Fibroblast of gingiva (primary cell): ENCODE data around the gene SEC31A.
"Not testable (repeated sequence)": the region's sequence is repeated elsewhere in the genome, so short reads cannot be mapped to it uniquely, and the experiment has no call there.

Experiments
- DNase-seq: peaks from one replicate; pipeline ENCODE4 v3.0.0-alpha.2; 2011; ENCODE audit warnings: low read depth

SEC31A gene

GRCh38 chr4:82833060-82833459 is 57.9 kb downstream of the SEC31A start:
- not testable (repeated sequence) for DNase-seq

GRCh38 chr4:82825425-82825824 is 65.5 kb downstream of the SEC31A start:
- DNase-seq, result no peak

- no peak for DNase-seq
These were observed 67.9 kb downstream of the SEC31A start for GRCh38 chr4:82823062-82823461.

GRCh38 chr4:82820689-82821088 is 70.3 kb downstream of the SEC31A start:
- no peak for DNase-seq

- DNase-seq, result no peak
These were observed 72.0 kb downstream of the SEC31A start for GRCh38 chr4:82818664-82819662.

- not testable (repeated sequence) for DNase-seq
These were observed 74.1 kb downstream of the SEC31A start for GRCh38 chr4:82816874-82817273.

- no peak for DNase-seq
These were observed 76.9 kb downstream of the SEC31A start for GRCh38 chr4:82814034-82814433.

GRCh38 chr4:82811838-82812341 is 79.1 kb downstream of the SEC31A start:
- no peak for DNase-seq

- DNase-seq, result no peak
These were observed 79.6 kb downstream of the SEC31A start for GRCh38 chr4:82811392-82811791.

- no peak for DNase-seq
These were observed 80.8 kb downstream of the SEC31A start for GRCh38 chr4:82810176-82810575.

GRCh38 chr4:82809619-82810018 is 81.3 kb downstream of the SEC31A start:
- no peak for DNase-seq

GRCh38 chr4:82803746-82804145 is 87.2 kb downstream of the SEC31A start:
- no peak for DNase-seq

- peak; percentile 46 for DNase-seq
These were observed 88.0 kb downstream of the SEC31A start for GRCh38 chr4:82802911-82803310.

- peak; percentile 28 for DNase-seq
These were observed 88.9 kb downstream of the SEC31A start for GRCh38 chr4:82801910-82802521.

GRCh38 chr4:82799006-82799881 is 91.7 kb downstream of the SEC31A start:
- DNase-seq, result no peak

- peak; percentile 80 for DNase-seq
These were observed 92.6 kb downstream of the SEC31A start, which contains the start of gene SCD5 for GRCh38 chr4:82798168-82799005. SCD5 (minus strand) TSS chr4:82798796; CDS start chr4:82798537, 259 bp downstream.

- DNase-seq, result peak; percentile 40
These were observed 93.4 kb downstream of the SEC31A start for GRCh38 chr4:82797405-82798111.

GRCh38 chr4:82797040-82797404 is 93.9 kb downstream of the SEC31A start:
- DNase-seq, result no peak

- DNase-seq, result no peak
These were observed 97.9 kb downstream of the SEC31A start for GRCh38 chr4:82792912-82793649.

GRCh38 chr4:82791179-82791578 is 99.8 kb downstream of the SEC31A start:
- no peak for DNase-seq
